ENCODE results near the gene ELOVL1.

DNA sequence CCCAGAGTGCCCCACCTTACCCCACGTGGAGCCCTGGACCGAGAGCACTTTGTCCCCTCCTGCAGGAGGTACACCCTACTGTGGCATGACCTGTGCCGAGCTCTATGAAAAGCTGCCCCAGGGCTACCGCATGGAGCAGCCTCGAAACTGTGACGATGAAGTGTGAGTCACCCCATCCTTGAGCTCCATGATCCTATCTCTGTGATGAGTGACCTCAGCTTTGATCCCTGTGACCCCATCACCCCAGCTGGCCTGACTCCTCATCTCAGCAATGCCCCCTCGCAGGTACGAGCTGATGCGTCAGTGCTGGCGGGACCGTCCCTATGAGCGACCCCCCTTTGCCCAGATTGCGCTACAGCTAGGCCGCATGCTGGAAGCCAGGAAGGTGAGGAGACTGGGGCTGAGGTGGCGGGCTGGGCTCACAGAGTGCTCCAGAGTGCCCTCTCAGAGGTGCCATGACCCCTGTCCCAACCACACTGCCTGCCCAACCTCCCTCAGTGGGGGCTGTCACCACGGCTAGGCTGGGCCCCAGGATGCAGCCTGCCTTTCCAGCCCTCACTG lies 46.4 kb downstream of the ELOVL1 start:
- no peak for TF ChIP-seq CTCF (optimal IDR thresholded peaks at IDR 0.05 in 1 of 3, IDR thresholded peaks at IDR 0.05 in 1 of 3, conservative IDR thresholded peaks at IDR 0.05 in 1 of 3; ENCODE audit: extremely low read depth in 1 of 3, insufficient read depth in 2 of 3, low read length in 3 of 3)
- no peak for TF ChIP-seq EZH2 (IDR thresholded peaks at IDR 0.05; ENCODE audit: low read length)

Data from keratinocyte (primary cell).